ENCODE measurements around the gene FEZF1. TPM values are rescaled to one million over a fixed set of nuclear protein-coding genes. Genes with fewer than 3 reads are reported as not detected.

The FEZF1 gene
- total RNA-seq, 2 experiments from 2014 or later = not detected

GRCh38 chr7:122344303-122344620 is 39.7 kb upstream of the FEZF1 start:
- no TSS peak for BruUV-seq (replicated peaks)
- POLR2A ChIA-PET = no interaction called here
- DNase-seq (ENCODE audit: low spot score) = no peak
- no peak overlapping the region for H3K4me3 ChIP-seq (ENCODE audit: low read depth, low read length, poor library complexity, severe bottlenecking)
- H3K9me3 ChIP-seq (ENCODE audit: low read length) = no peaks in the 10 kb centered on the region
- H3K4me1 ChIP-seq (ENCODE audit: insufficient read depth, low read length, poor library complexity, severe bottlenecking) = no peaks in the 10 kb centered on the region
- H3K9me2 ChIP-seq (ENCODE audit: insufficient read depth, low read length) = no peaks in the 10 kb centered on the region
- H4K20me1 ChIP-seq (ENCODE audit: insufficient read depth, low read length) = no peaks in the 10 kb centered on the region
- no peaks in the 10 kb centered on the region for H3K36me3 ChIP-seq (ENCODE audit: insufficient read depth, low read length)
- no peak overlapping the region for H3K27ac ChIP-seq (ENCODE audit: low read depth, low read length, poor library complexity, severe bottlenecking)
- H2AFZ ChIP-seq (ENCODE audit: low read length) = no peak overlapping the region
- TF ChIP-seq CTCF (conservative IDR thresholded peaks at IDR 0.05; ENCODE audit: low read length) = no peak
- no peak for TF ChIP-seq EZH2phosphoT487 (IDR thresholded peaks at IDR 0.05; ENCODE audit: borderline replicate concordance, low read depth, low read length)
- no peak overlapping the region for H3K4me2 ChIP-seq (ENCODE audit: low read length)
- intact Hi-C loops (cut with micrococcal nuclease; ENCODE audit: unreplicated experiment) = no loop called here
- CTCF ChIA-PET (ENCODE audit: unreplicated experiment) = no interaction called here
- H3K79me2 ChIP-seq (ENCODE audit: insufficient read depth, low read depth, low read length) = no peaks in the 10 kb centered on the region

GRCh38 chr7:122343601-122344302 is 39.2 kb upstream of the FEZF1 start:
- ChIA-PET CTCF (ENCODE audit: unreplicated experiment) (no interaction called here), POLR2A (no interaction called here)
- intact Hi-C loops (cut with micrococcal nuclease; ENCODE audit: unreplicated experiment) = no loop called here
- no peaks in the 10 kb centered on the region for H4K20me1 ChIP-seq (ENCODE audit: insufficient read depth, low read length)
- H3K36me3 ChIP-seq (ENCODE audit: insufficient read depth, low read length) = no peaks in the 10 kb centered on the region
- no peak for TF ChIP-seq EZH2phosphoT487 (IDR thresholded peaks at IDR 0.05; ENCODE audit: borderline replicate concordance, low read depth, low read length)
- no peak for TF ChIP-seq CTCF (conservative IDR thresholded peaks at IDR 0.05; ENCODE audit: low read length)
- no peaks in the 10 kb centered on the region for H3K9me2 ChIP-seq (ENCODE audit: insufficient read depth, low read length)
- no TSS peak for BruUV-seq (replicated peaks)
- DNase-seq (ENCODE audit: low spot score) = no peak
- no peaks in the 10 kb centered on the region for H3K4me1 ChIP-seq (ENCODE audit: insufficient read depth, low read length, poor library complexity, severe bottlenecking)
- H3K9me3 ChIP-seq (ENCODE audit: low read length) = no peaks in the 10 kb centered on the region
- no peak overlapping the region for H2AFZ ChIP-seq (ENCODE audit: low read length)
- H3K27ac ChIP-seq (ENCODE audit: low read depth, low read length, poor library complexity, severe bottlenecking) = no peak overlapping the region
- H3K4me2 ChIP-seq (ENCODE audit: low read length) = no peak overlapping the region
- no peak overlapping the region for H3K4me3 ChIP-seq (ENCODE audit: low read depth, low read length, poor library complexity, severe bottlenecking)
- no peaks in the 10 kb centered on the region for H3K79me2 ChIP-seq (ENCODE audit: insufficient read depth, low read depth, low read length)

- H4K20me1 ChIP-seq (ENCODE audit: insufficient read depth, low read length) = no peaks in the 10 kb centered on the region
- no peaks in the 10 kb centered on the region for H3K9me3 ChIP-seq (ENCODE audit: low read length)
- ChIA-PET CTCF (ENCODE audit: unreplicated experiment) (no interaction called here), POLR2A (interaction anchor here (0.6 kb wide), 1 partner anchor 62 kb away, joined by 3 read pairs; no protein-coding TSS in a partner anchor)
- no peak overlapping the region for H3K4me2 ChIP-seq (ENCODE audit: low read length)
- BruUV-seq (replicated peaks) = no TSS peak
- TF ChIP-seq CTCF (conservative IDR thresholded peaks at IDR 0.05; ENCODE audit: low read length) (no peak), EZH2phosphoT487 (IDR thresholded peaks at IDR 0.05; ENCODE audit: borderline replicate concordance, low read depth, low read length) (no peak)
- no peak for DNase-seq (ENCODE audit: low spot score)
- H3K4me1 ChIP-seq (ENCODE audit: insufficient read depth, low read length, poor library complexity, severe bottlenecking) = no peaks in the 10 kb centered on the region
- H3K79me2 ChIP-seq (ENCODE audit: insufficient read depth, low read depth, low read length) = no peaks in the 10 kb centered on the region
- H3K36me3 ChIP-seq (ENCODE audit: insufficient read depth, low read length) = no peaks in the 10 kb centered on the region
- no peaks in the 10 kb centered on the region for H3K9me2 ChIP-seq (ENCODE audit: insufficient read depth, low read length)
- no peak overlapping the region for H2AFZ ChIP-seq (ENCODE audit: low read length)
- intact Hi-C loops (cut with micrococcal nuclease; ENCODE audit: unreplicated experiment) = no loop called here
- H3K4me3 ChIP-seq (ENCODE audit: low read depth, low read length, poor library complexity, severe bottlenecking) = no peak overlapping the region
- H3K27ac ChIP-seq (ENCODE audit: low read depth, low read length, poor library complexity, severe bottlenecking) = no peak overlapping the region
Observed at GRCh38 chr7:122340427-122340826, 35.9 kb upstream of the FEZF1 start.
